Left renal cortex interstitium (tissue), 4 donors: Measurements from ENCODE around the gene ENC1. TPM values are rescaled to one million over a fixed set of nuclear protein-coding genes. Genes with fewer than 3 reads are reported as not detected.

Source experiments
- DNase-seq, 4 donors: peaks; one replicate each; pipeline ENCODE4 v3.0.0-alpha.2; 2013; ENCODE audit warnings: low read depth in 4 of 4, low spot score in 2 of 4, missing footprints in 1 of 4
- polyA plus RNA-seq, 4 donors: library from polyadenylated mRNA; unstranded; fragments of 120-200 nt; gene quantifications; one replicate each; pipeline ENCODE4 v1.2.1, GENCODE V29; 2013; ENCODE audit not compliant: insufficient read length in 4 of 4

Gene ENC1
- polyA plus RNA-seq, 4 donors: 65.0 to 87.0 (median 73.1) TPM

DNA sequence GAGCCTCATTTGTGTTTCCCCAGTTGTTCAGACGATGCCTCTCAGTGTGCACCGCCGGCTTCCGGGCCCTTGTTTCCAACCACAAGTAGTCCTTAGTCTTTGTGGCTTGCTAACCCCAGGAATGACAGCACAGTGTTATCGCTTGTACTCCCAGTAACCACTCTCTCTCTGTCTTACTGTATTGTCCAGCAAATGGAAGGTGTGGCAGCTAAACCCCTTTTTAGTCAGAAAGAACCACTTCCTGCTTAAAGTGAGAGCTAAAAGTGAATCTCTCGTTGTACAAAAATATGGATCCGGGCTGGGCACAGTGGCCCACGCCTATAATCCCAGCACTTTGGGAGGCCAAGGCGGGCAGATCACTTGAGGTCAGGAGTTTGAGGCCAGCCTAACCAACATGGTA is 61.3 kb downstream of the ENC1 start:
- DNase-seq: no peak

DNA sequence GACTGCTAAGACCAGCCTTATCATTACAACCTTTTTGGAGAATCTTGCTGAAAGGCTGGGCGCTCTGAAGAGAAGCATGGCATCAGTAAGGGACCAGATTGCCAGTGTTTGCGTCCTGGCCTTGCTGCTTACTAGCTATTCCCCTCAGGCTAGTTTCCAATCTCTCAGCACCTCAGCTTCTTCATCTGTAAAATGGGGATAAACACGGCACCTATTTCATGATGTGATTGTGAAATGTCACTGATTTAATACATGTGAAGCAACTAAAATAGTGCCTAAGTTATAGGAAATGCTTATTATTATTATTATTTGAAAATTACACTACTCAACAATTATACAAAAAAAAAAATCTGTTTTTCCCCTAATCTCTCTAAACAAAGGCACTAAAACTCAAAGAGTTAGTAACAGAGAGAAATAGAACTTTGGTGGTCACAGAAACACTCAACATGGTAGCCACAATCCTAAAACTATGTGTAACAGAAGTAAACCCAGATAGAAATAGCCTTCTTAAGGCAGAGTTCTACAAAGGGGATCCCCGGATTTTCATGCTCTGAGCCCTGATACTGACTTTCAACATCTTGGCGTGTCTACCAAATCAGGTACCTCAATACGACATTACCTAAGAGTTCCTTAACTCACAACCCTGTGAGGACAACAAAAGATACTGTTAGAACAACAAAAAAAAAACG is 62.0 kb downstream of the ENC1 start:
- DNase-seq: no peak

Other genes starting within 250 kb of the ENC1 start
- gene HEXB, start 44.5 kb upstream of the ENC1 start, polyA plus RNA-seq: 100 to 1,000 TPM; 114 to 167 (median 142) TPM
- gene GFM2, start 126.4 kb upstream of the ENC1 start, polyA plus RNA-seq: 10 to 100 TPM; 44.1 to 61.8 (median 52.8) TPM
- gene NSA2, start 126.5 kb upstream of the ENC1 start, polyA plus RNA-seq: 100 to 1,000 TPM; 219 to 294 (median 248) TPM
- 10 to 100 TPM; 14.5 to 19.7 (median 18.7) TPM for gene FAM169A, start 225.7 kb upstream of the ENC1 start, polyA plus RNA-seq